Endothelial cell of umbilical vein (primary cell): ENCODE results near the gene RALBP1. TPM values are rescaled to one million over a fixed set of nuclear protein-coding genes. Genes with fewer than 3 reads are reported as not detected.

Source experiments
- BruUV-seq: library from RNA; stranded (reverse); fragments of 400-500 nt; replicated peaks from 2 replicates; lab custom pipeline; 2021; lab: Mats Ljungman, UMichigan
- CTCF ChIA-PET: fragments of 300-600, 350-600 bp; sonication (Branson Sonifier 250); formaldehyde crosslinking; loops from one replicate; lab custom pipeline; 2021; ENCODE audit warnings: antibody characterized with exemption, inconsistent platforms; lab: Charles Lee
- POLR2A ChIA-PET: fragments of 300-600, 350-600 bp; sonication (Branson Sonifier 250); formaldehyde crosslinking; loops from one replicate; lab custom pipeline; 2021; ENCODE audit warnings: antibody characterized with exemption, inconsistent platforms; lab: Charles Lee
- DNase-seq: peaks from one replicate; pipeline ENCODE4 v3.0.0-alpha.2; 2011; ENCODE audit warnings: low read depth, low spot score
- FAIRE-seq: peaks from 2 replicates; lab custom pipeline; 2011; peaks lifted over from hg19 to GRCh38; lab: Jason Lieb, UNC
- H2AFZ ChIP-seq: 2 replicates; pipeline ENCODE4 v1.6.0; 2012; ENCODE audit warnings: low read depth, low read length, control low read depth, inconsistent platforms
- H3K27ac ChIP-seq: 2 replicates; pipeline ENCODE4 v1.5.1; 2011; ENCODE audit warnings: low read depth, mild to moderate bottlenecking, control low read depth, low read length, moderate library complexity; ENCODE audit not compliant: insufficient read depth
- H3K27me3 ChIP-seq, 2 experiments: 2 replicates each; pipeline versions ENCODE4 v1.6.0 to v1.6.1; 2011; ENCODE audit warnings: low read length in 2 of 2, mixed read lengths in 1 of 2; ENCODE audit not compliant: control insufficient read depth in 2 of 2, insufficient read depth in 2 of 2
- H3K36me3 ChIP-seq, 2 experiments: 2 replicates in 1 of 2; 3 replicates in 1 of 2; pipeline ENCODE4 v1.5.1; 2011; ENCODE audit warnings: low read length in 2 of 2, mild to moderate bottlenecking in 1 of 2, moderate library complexity in 1 of 2; ENCODE audit not compliant: control insufficient read depth in 2 of 2, insufficient read depth in 2 of 2; ENCODE audit errors: extremely low read depth in 1 of 2
- H3K4me1 ChIP-seq: 3 replicates; pipeline ENCODE4 v1.5.1; 2011; ENCODE audit warnings: mild to moderate bottlenecking, low read length; ENCODE audit not compliant: control insufficient read depth, insufficient read depth; ENCODE audit errors: extremely low read depth
- H3K4me2 ChIP-seq: 2 replicates; pipeline ENCODE4 v1.6.1; 2011; ENCODE audit warnings: low read length, control low read depth, mixed read lengths; ENCODE audit not compliant: insufficient read depth
- H3K4me3 ChIP-seq, 3 experiments: fragments of 200-600 bp in 1 of 3; sonication (generic), shearing (Covaris generic) in 1 of 3; replicated peaks in 1 of 3; 2 replicates each; pipeline ENCODE4 v1.5.1; 2011 to 2016; ENCODE audit warnings: control low read depth in 3 of 3, low read length in 3 of 3, mild to moderate bottlenecking in 2 of 3, inconsistent platforms in 1 of 3, low read depth in 1 of 3, moderate library complexity in 1 of 3; ENCODE audit not compliant: insufficient read depth in 1 of 3
- H3K79me2 ChIP-seq: 2 replicates; pipeline ENCODE4 v1.6.0; 2012; ENCODE audit warnings: low read length, inconsistent platforms; ENCODE audit not compliant: control insufficient read depth, insufficient read depth
- H3K9ac ChIP-seq: replicated peaks from 2 replicates; pipeline ENCODE3; 2011; ENCODE audit warnings: low read length, control low read depth; ENCODE audit not compliant: insufficient read depth; ENCODE audit errors: extremely low read depth
- H3K9me1 ChIP-seq: replicated peaks from 3 replicates; pipeline ENCODE4 v1.6.0; 2011; ENCODE audit warnings: mild to moderate bottlenecking, low read length; ENCODE audit not compliant: control insufficient read depth, insufficient read depth; ENCODE audit errors: extremely low read depth
- H3K9me3 ChIP-seq: replicated peaks from 2 replicates; pipeline ENCODE4 v1.5.1; 2012; ENCODE audit warnings: low read length, inconsistent platforms; ENCODE audit not compliant: control insufficient read depth, insufficient read depth
- H4K20me1 ChIP-seq: replicated peaks from 2 replicates; pipeline ENCODE3; 2011; ENCODE audit warnings: mild to moderate bottlenecking, low read length; ENCODE audit not compliant: control insufficient read depth, insufficient read depth; ENCODE audit errors: extremely low read depth
- CTCF ChIP-seq, 2 donors: IDR thresholded peaks; 1 replicate in 1 of 2; 2 replicates in 1 of 2; pipeline ENCODE4 v1.5.1; 2011; ENCODE audit warnings: low read length in 2 of 2, mild to moderate bottlenecking in 2 of 2, moderate library complexity in 2 of 2, control low read depth in 1 of 2, inconsistent platforms in 1 of 2, low read depth in 1 of 2; ENCODE audit not compliant: insufficient read depth in 1 of 2; ENCODE audit errors: extremely low read depth in 1 of 2
- EZH2 ChIP-seq: IDR thresholded peaks from 2 replicates; pipeline ENCODE4 v1.6.1; 2012; ENCODE audit warnings: borderline replicate concordance, low read depth, mild to moderate bottlenecking, moderate library complexity, low read length, inconsistent platforms; ENCODE audit not compliant: severe bottlenecking
- FOS ChIP-seq: IDR thresholded peaks from 2 replicates; pipeline ENCODE4 v1.6.1; 2011; ENCODE audit warnings: mild to moderate bottlenecking, low read length, moderate library complexity, borderline replicate concordance; ENCODE audit not compliant: insufficient read depth
- GATA2 ChIP-seq: IDR thresholded peaks from 2 replicates; pipeline ENCODE4 v1.7.0; 2011; ENCODE audit warnings: low read depth, mild to moderate bottlenecking, moderate library complexity, mixed read lengths, low read length; ENCODE audit not compliant: insufficient read length, insufficient read depth
- JUN ChIP-seq: IDR thresholded peaks from 2 replicates; pipeline ENCODE4 v1.6.1; 2011; ENCODE audit warnings: borderline replicate concordance, low read depth; ENCODE audit not compliant: insufficient read length, insufficient read depth
- MAX ChIP-seq: IDR thresholded peaks from 2 replicates; pipeline ENCODE4 v1.6.1; 2011; ENCODE audit not compliant: insufficient read depth, insufficient read length
- MYC ChIP-seq: IDR thresholded peaks from one replicate; pipeline ENCODE4 v1.6.1; 2011; ENCODE audit warnings: mild to moderate bottlenecking, low read depth, low read length
- POLR2A ChIP-seq: IDR thresholded peaks from 2 replicates; pipeline ENCODE4 v1.6.1; 2012; ENCODE audit warnings: low read depth, mild to moderate bottlenecking, control low read depth, low read length
- POLR2AphosphoS5 ChIP-seq: IDR thresholded peaks from 2 replicates; pipeline ENCODE4 v1.6.1; 2012; ENCODE audit warnings: low read depth, mild to moderate bottlenecking, control low read depth, low read length, moderate library complexity; ENCODE audit not compliant: insufficient read depth
- dilution Hi-C: fragments of 300-500 bp; cut with MboI; formaldehyde crosslinking; loops from one replicate; pipeline ENCODE4 v1.15.0; 2019; ENCODE audit warnings: low sequenced_read_pairs; ENCODE audit not compliant: extremely low pct_ligation_motif_present
- intact Hi-C: fragments of 100-400 bp; cut with micrococcal nuclease; formaldehyde crosslinking; loops from one replicate; pipeline ENCODE4 v1.10.0; 2022
- polyA plus RNA-seq, 4 experiments: library from polyadenylated mRNA; depleted of rRNA in 3 of 4; stranded (reverse) in 3 of 4; unstranded in 1 of 4; fragments of >200 nt; gene quantifications; 2 replicates each; pipeline versions ENCODE4 v1.2.1 to v1.2.3, GENCODE V29; 2011 to 2012; ENCODE audit warnings: missing spikeins in 1 of 4
- total RNA-seq: library from RNA; stranded (reverse); gene quantifications from 2 replicates; pipeline ENCODE4 v1.2.3, GENCODE V29; 2021

The RALBP1 gene
- total and polyA plus RNA-seq, 2 donors (not counting 3 experiments of a cell fraction or from before 2014, with no cell fraction given) = 55.8 to 68.4 TPM

- Histone ChIP-seq H3K4me1 (peaks cover 28% of the 10 kb centered on the region), H2AFZ (no peak overlapping the region), H3K4me3 (no peak overlapping the region), H3K27ac (no peak overlapping the region), H3K27me3 (no peaks in the 10 kb centered on the region), H3K4me2 (no peak overlapping the region), H3K9me3 (no peaks in the 10 kb centered on the region), H3K79me2 (peaks cover 18% of the 10 kb centered on the region), H3K9me1 (no peaks in the 10 kb centered on the region), H3K36me3 (peaks cover 9 to 13% of the 10 kb centered on the region in 2 experiments), H4K20me1 (peaks cover 3% of the 10 kb centered on the region), H3K9ac (no peak overlapping the region)
- FAIRE-seq (no peak), DNase-seq (no peak)
- TF ChIP-seq POLR2AphosphoS5 (no peak), MAX (no peak), JUN (no peak), POLR2A (no peak), EZH2 (no peak), GATA2 (no peak), CTCF (IDR thresholded peaks at IDR 0.05; ENCODE audit: extremely low read depth in 1 of 2, insufficient read depth in 1 of 2, low read depth in 1 of 2, low read length in 2 of 2) (no peak), MYC (no peak), FOS (no peak)
- CTCF ChIA-PET = interaction anchor here (0.8 to 3.3 kb wide), 24 partner anchors 9 to 501 kb away, joined by 3 to 32 read pairs (median 4); partner anchors contain the start of gene RAB31
- dilution Hi-C loops (no loop called here), intact Hi-C loops (loop anchor here (1.0 to 5.0 kb wide), 7 partner anchors 38 to 377 kb away; partner anchors contain the start of gene VAPA)
- no TSS peak for BruUV-seq
- POLR2A ChIA-PET = no interaction called here
Measured at GRCh38 chr18:9574473-9575115, 99.3 kb downstream of the RALBP1 start.
